ENCODE measurements around the gene CCDC13. TPM values are rescaled to one million over a fixed set of nuclear protein-coding genes. Genes with fewer than 3 reads are reported as not detected.
"Not testable (repeated sequence)": the region's sequence is repeated elsewhere in the genome, so short reads cannot be mapped to it uniquely, and the experiment has no call there.

Gene CCDC13
- total RNA-seq (2014; rRNA removed; shearing (Covaris generic)), result 0.48 TPM in 1 of 2 replicates, not detected in the other

DNA sequence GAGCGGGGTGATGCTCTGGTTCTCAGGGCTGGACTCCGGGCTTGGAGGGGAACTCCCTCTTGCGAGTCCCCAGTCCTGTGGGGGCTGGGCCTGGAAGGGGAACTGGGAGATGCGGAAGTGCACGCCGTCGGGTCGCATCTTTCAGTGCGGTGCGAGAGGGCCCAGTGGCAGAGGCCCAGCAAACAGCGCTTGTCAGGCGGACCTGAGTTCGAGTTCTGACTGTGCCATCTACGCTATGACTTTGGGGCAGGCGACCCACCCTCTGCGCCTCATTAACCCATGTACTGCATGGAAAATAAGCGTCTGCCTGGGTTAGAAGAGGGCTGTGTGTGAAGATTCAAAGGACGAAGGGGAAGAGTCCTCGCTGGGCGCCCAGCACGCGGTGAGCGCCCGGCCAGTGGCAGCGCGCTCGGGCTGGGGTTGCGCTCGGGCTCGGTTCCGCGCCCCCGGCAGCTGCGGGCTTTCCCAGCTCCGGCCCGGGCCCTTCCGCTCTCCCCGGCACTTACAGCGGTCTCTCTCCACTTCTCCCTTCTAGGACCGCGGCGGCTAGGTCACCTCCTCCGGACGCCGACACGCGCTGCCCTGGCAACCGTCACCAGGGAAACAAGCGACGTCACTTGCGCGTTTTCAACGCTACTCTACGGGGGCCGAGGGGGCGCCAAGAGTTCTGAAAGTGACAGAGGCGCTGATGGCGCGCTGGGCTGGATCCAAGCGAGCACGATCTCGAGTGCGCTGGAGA, at the start of gene CCDC13:
CCDC13 (minus strand) TSS at position 584 of the 739 bp plus-strand sequence. CDS start 14,908 bp downstream, outside the sequence.
- Histone ChIP-seq H3K27me3 (ENCODE audit: control insufficient read depth, insufficient read depth, low read length) (peaks cover 6% of the 10 kb centered on the region), H3K36me3 (replicated peaks; ENCODE audit: control insufficient read depth, insufficient read depth, low read length) (no peaks in the 10 kb centered on the region), H3K4me3 (ENCODE audit: insufficient read depth, low read depth, low read length) (peak within 1 kb of the TSS; percentile 50)
- DNase-seq, result peak; percentile 94

DNA sequence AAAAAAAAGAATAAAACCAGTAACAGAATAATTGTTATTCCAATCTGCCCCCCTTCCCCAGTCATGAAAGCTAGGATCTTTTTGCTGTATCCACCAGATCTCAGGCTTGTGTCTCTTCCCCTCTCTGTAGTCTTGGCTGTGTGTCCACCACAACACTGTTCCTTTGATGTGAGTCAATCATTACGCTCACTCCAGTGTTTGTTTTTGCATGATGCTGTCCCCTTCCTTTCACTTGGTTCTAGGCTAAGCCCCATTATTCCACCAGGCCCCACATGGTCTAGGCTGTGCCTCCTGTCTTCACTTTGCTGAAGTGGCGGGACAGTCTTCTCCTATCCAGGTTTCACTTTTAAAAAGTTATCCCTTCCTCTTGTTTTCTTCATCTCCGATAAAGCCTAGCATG, 49.8 kb upstream of the CCDC13 start:
- no peak for DNase-seq
- Histone ChIP-seq H3K36me3 (replicated peaks; ENCODE audit: control insufficient read depth, insufficient read depth, low read length) (no peaks in the 10 kb centered on the region), H3K4me3 (ENCODE audit: insufficient read depth, low read depth, low read length) (no peak overlapping the region), H3K27me3 (ENCODE audit: control insufficient read depth, insufficient read depth, low read length) (no peaks in the 10 kb centered on the region)

DNA sequence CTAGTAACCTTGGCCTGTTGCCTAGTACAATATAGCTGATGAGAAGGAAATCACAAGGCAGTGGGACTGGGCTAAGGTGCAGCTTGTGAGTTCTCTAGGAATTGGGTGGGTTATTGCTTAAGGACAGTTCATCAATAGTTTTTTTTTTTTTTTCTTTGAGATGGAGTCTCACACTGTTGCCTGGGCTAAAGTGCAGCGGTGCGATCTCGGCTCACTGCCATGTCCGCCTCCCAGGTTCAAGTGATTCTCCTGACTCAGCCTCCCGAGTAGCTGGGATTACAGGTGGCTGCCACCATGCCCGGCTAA, 47.6 kb upstream of the CCDC13 start:
- no peak for DNase-seq
- H3K4me3 ChIP-seq (ENCODE audit: insufficient read depth, low read depth, low read length), result no peak overlapping the region
- H3K27me3 ChIP-seq (ENCODE audit: control insufficient read depth, insufficient read depth, low read length), result no peaks in the 10 kb centered on the region
- H3K36me3 ChIP-seq (replicated peaks; ENCODE audit: control insufficient read depth, insufficient read depth, low read length), result no peaks in the 10 kb centered on the region

DNA sequence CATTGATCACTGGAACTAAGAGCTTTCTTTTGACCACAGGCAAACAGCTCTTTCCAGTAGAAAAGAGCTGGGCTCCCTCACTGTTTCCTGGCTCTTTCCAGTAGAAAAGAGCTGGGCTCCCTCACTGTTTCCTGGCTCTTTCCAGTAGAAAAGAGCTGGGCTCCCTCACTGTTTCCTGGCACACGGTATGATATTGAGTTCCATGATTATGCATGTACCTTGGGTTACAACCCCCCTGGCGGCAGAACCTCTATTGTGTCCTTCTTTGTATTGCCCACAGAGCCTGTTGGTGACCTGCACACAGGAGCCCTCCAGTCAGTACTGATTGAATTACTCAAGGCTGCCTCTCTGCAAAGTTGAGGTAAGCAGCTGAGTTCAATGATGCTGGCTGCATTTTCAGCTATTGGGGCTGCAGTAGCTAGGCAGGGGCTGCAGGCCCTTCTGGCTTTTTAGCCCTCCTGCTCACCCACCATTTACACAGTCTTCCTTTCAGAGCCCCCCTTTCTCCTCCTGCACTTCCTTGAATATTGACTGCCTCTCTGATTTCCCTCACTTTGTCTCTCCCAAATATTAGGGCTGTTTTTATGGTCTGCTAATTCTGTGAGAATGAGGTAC, 46.4 kb upstream of the CCDC13 start:
- DNase-seq, result peak; percentile 30
- Histone ChIP-seq H3K27me3 (ENCODE audit: control insufficient read depth, insufficient read depth, low read length) (no peaks in the 10 kb centered on the region), H3K4me3 (ENCODE audit: insufficient read depth, low read depth, low read length) (no peak overlapping the region), H3K36me3 (replicated peaks; ENCODE audit: control insufficient read depth, insufficient read depth, low read length) (no peaks in the 10 kb centered on the region)

- H3K4me3 ChIP-seq (ENCODE audit: insufficient read depth, low read depth, low read length), result no peak overlapping the region
- H3K36me3 ChIP-seq (replicated peaks; ENCODE audit: control insufficient read depth, insufficient read depth, low read length), result no peaks in the 10 kb centered on the region
- DNase-seq, result no peak
- no peaks in the 10 kb centered on the region for H3K27me3 ChIP-seq (ENCODE audit: control insufficient read depth, insufficient read depth, low read length)
Observed at GRCh38 chr3:42815826-42816225, 42.8 kb upstream of the CCDC13 start.

DNA sequence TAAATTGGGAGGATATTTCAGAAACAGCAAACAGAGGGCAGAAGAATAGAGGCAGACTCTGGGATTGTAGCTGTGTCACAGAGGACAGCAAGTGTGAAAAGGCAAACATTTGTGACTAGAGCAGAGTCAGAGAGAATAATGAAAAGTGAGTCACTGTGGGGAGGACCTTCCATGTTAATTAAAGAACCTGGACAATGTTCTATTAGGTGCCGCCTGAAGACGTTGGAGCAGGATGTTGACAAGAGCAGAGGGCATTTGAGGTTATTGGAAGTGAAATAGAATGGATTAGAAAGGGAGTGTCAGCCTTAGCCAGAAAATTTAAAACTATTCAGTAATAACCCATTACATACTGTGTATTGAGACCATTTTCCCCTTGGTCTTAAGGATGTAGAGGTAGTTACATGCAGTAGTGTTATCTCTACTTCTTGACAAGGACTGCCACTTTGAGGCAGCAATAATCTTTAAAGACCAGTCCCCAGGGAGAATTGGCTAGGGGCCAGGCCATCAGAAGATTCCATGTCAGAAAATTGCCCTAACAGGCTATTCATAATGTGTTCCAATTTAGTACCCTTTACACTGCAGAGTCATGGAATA, 42.0 kb upstream of the CCDC13 start:
- no peaks in the 10 kb centered on the region for H3K27me3 ChIP-seq (ENCODE audit: control insufficient read depth, insufficient read depth, low read length)
- DNase-seq, result no peak
- H3K36me3 ChIP-seq (replicated peaks; ENCODE audit: control insufficient read depth, insufficient read depth, low read length), result no peaks in the 10 kb centered on the region
- H3K4me3 ChIP-seq (ENCODE audit: insufficient read depth, low read depth, low read length), result no peak overlapping the region

DNA sequence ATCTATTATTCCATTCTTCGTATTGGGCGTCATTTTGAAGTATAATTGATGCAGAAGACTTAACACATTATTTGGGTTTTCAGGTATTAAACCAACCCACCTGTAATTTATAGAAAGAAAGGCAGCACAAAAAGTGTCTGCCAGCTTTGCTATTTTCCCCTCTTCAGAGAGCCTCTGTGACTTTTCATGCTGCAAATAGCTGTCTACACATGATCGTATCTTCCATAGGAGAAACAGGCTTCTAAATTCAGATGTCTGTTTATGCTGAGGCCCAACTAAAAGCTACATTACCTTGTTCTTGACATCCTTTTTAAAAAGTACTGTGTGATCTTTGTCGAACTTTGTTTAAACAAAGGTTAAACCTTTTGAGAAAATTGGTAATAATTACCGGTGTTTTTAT, 41.2 kb upstream of the CCDC13 start:
- no peaks in the 10 kb centered on the region for H3K36me3 ChIP-seq (replicated peaks; ENCODE audit: control insufficient read depth, insufficient read depth, low read length)
- no peaks in the 10 kb centered on the region for H3K27me3 ChIP-seq (ENCODE audit: control insufficient read depth, insufficient read depth, low read length)
- no peak overlapping the region for H3K4me3 ChIP-seq (ENCODE audit: insufficient read depth, low read depth, low read length)
- DNase-seq, result no peak

DNA sequence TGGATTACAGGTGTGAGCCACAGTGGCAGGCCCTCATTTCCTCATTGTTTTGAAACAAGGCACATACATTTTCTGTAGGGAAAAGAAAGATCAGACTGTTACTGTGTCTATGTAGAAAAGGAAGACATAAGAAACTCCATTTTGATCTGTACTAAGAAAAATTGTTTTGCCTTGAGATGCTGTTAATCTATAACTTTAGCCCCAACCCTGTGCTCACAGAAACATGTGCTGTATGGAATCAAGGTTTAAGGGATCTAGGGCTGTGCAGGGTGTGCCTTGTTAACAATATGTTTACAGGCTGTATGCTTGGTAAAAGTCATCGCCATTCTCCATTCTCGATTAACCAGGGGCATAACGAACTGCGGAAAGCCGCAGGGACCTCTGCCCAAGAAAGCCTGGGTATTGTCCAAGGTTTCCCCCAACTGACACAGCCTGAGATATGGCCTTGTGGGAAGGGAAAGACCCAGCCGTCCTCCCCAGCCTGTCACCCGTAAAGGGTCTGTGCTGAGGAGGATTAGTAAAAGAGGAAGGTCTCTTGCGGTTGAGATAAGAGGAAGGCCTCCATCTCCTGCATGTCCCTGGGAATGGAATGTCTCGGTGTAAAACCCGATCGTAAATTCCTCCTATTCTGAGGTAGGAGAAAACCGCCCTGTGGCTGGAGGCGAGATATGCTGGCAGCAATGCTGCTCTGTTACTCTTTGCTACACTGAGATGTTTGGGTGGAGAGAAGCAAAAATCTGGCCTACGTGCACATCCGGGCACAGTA, 38.2 kb upstream of the CCDC13 start:
- not testable (repeated sequence) for DNase-seq; H3K4me3 ChIP-seq (ENCODE audit: insufficient read depth, low read depth, low read length); H3K36me3 ChIP-seq (replicated peaks; ENCODE audit: control insufficient read depth, insufficient read depth, low read length); H3K27me3 ChIP-seq (ENCODE audit: control insufficient read depth, insufficient read depth, low read length)

DNA sequence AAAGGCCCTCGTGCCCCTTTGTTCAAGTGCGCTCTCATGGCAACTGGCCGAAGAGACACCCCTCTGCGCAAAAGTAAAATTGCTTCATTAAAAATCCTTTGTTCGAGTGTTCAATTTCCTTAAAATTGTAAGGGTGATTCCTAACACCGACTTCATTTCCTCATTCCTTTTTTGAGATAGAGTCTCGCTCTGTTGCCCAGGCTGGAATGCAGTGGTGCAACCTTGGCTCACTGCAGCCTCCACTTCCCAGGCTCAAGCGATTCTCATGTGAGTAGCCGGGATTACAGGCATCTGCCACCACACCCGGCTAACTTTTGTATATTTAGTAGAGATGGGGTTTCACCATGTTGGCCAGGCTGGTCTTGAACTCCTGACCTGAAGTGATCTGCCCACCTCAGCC, 37.7 kb upstream of the CCDC13 start:
- not testable (repeated sequence) for H3K27me3 ChIP-seq (ENCODE audit: control insufficient read depth, insufficient read depth, low read length); H3K36me3 ChIP-seq (replicated peaks; ENCODE audit: control insufficient read depth, insufficient read depth, low read length); H3K4me3 ChIP-seq (ENCODE audit: insufficient read depth, low read depth, low read length); DNase-seq

DNA sequence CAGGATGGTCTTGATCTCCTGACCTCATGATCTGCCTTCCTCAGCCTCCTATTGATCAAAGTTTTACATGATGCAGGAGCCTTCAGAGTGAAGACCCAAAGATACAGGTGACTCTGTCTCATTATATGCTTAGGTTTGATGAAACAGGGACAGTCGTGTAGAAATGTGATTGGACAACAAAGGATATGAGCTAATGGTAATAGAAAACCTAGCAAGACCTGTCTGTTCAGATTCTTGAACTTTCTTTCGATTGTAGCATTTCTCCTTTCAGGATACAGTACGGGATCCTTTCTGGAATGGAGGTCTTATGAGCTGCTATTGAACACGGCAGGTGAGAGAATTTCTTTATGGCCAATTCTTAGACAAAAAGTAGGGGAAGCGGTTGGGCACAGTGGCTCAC, 36.1 kb upstream of the CCDC13 start, which contains the start of gene ACKR2:
ACKR2 (plus strand) TSS at position 244 of the 400 bp plus-strand sequence. CDS start 55,058 bp downstream, outside the sequence.
- H3K4me3 ChIP-seq (ENCODE audit: insufficient read depth, low read depth, low read length), result no peak within 1 kb of the TSS
- H3K36me3 ChIP-seq (replicated peaks; ENCODE audit: control insufficient read depth, insufficient read depth, low read length), result no peaks in the 10 kb centered on the region
- no peak for DNase-seq
- peaks cover 11% of the 10 kb centered on the region for H3K27me3 ChIP-seq (ENCODE audit: control insufficient read depth, insufficient read depth, low read length)

- H3K36me3 ChIP-seq (replicated peaks; ENCODE audit: control insufficient read depth, insufficient read depth, low read length), result no peaks in the 10 kb centered on the region
- peaks cover 11% of the 10 kb centered on the region for H3K27me3 ChIP-seq (ENCODE audit: control insufficient read depth, insufficient read depth, low read length)
- H3K4me3 ChIP-seq (ENCODE audit: insufficient read depth, low read depth, low read length), result no peak overlapping the region
- no peak for DNase-seq
Observed at GRCh38 chr3:42807929-42808328, 34.9 kb upstream of the CCDC13 start.

DNA sequence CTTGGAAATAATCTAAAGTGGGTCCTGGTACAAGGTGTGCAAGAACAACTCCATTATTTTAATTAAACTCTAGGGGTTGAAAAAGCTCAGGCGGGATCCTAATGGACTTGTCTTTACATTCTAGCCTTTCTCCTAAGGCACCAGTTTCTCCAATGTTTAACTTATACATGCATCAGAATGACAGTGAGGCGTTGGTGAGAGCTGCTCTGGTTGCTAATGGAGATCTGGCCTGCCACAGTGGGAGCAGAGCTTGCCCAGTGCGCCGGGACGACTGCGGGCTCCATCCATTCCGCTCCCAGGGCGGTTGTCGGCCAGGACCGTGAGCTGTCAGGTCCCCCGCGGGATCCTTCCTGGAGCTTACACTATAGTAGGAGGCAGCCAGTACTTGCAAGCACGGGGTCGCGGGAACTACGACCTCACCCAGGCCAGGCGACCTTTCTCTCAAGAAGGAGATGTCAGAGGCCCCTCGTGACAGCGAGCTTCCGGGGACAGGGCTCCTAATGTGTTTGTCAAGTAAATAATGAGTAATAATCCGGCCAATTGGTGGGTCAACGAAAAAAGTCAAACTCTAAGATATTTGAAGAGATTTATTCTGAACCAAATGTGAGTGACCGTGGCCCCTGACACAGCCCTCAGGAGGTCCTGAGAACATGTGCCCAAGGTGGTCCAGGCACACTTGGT, 32.2 kb upstream of the CCDC13 start:
- peak; percentile 69 for DNase-seq
- Histone ChIP-seq H3K4me3 (ENCODE audit: insufficient read depth, low read depth, low read length) (peak overlapping the region; percentile 69), H3K36me3 (replicated peaks; ENCODE audit: control insufficient read depth, insufficient read depth, low read length) (no peaks in the 10 kb centered on the region), H3K27me3 (ENCODE audit: control insufficient read depth, insufficient read depth, low read length) (peaks cover 11% of the 10 kb centered on the region)

DNA sequence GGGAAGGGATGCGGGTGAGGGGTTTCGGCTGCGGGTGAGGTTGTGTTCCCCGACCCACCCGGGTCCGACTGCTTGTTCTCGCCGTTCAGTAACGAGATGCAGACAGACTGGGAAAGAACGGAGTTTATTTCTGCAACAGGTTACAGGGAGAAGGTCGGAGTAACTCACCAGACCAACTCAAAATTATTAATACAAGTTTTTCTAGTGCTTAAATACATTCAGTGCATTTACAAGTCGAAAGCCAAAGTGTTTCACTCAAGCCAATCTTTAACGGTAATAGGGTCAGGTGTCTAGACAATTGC, 31.7 kb upstream of the CCDC13 start:
- H3K27me3 ChIP-seq (ENCODE audit: control insufficient read depth, insufficient read depth, low read length), result peaks cover 11% of the 10 kb centered on the region
- H3K36me3 ChIP-seq (replicated peaks; ENCODE audit: control insufficient read depth, insufficient read depth, low read length), result no peaks in the 10 kb centered on the region
- DNase-seq, result no peak
- H3K4me3 ChIP-seq (ENCODE audit: insufficient read depth, low read depth, low read length), result peak overlapping the region; percentile 69

GRCh38 chr3:42804106-42804830, 31.2 kb upstream of the CCDC13 start, which contains the start of gene HIGD1A:
Gene HIGD1A, minus strand, starts transcription at chr3:42804490. Its CDS starts 10,237 bp downstream, at chr3:42794253.
- Histone ChIP-seq H3K36me3 (replicated peaks; ENCODE audit: control insufficient read depth, insufficient read depth, low read length) (no peaks in the 10 kb centered on the region), H3K4me3 (ENCODE audit: insufficient read depth, low read depth, low read length) (peak within 1 kb of the TSS; percentile 69), H3K27me3 (ENCODE audit: control insufficient read depth, insufficient read depth, low read length) (peaks cover 11% of the 10 kb centered on the region)
- DNase-seq, result peak; percentile 99

Data from H7 (cell line).